GM23338 (cell line): Measurements from ENCODE around the gene ATP7A.

ENCODE experiments used
- CREB1 ChIP-seq: fragments of 250-450 bp; sonication (Bioruptor Pico); IDR thresholded peaks from 2 replicates; pipeline ENCODE4 v1.5.0; 2020; ENCODE audit warnings: low read depth, mild to moderate bottlenecking, moderate library complexity
- EZH2 ChIP-seq: fragments of 200-600 bp; sonication (generic); IDR thresholded peaks from one replicate; pipeline ENCODE4 v1.8.0; 2017; ENCODE audit warnings: antibody characterized with exemption, mild to moderate bottlenecking, low read depth; ENCODE audit not compliant: unreplicated experiment
- JUNB ChIP-seq: IDR thresholded peaks from one replicate; pipeline ENCODE4 v1.6.1; 2016; ENCODE audit warnings: antibody characterized with exemption; ENCODE audit not compliant: unreplicated experiment
- POLR2AphosphoS5 ChIP-seq: IDR thresholded peaks from 2 replicates; pipeline ENCODE4 v1.6.1; 2016; ENCODE audit warnings: antibody characterized with exemption, low read depth
- TF ChIP-seq, protein P1 (sequence below), 2 experiments: fragments of 200-600 bp in 1 of 2; sonication (generic) in 1 of 2; conservative IDR thresholded peaks; 2 replicates each; pipeline versions ENCODE4 v1.5.1 to v1.6.1; 2016 to 2017; ENCODE audit warnings: antibody characterized with exemption in 2 of 2, low read depth in 2 of 2, mild to moderate bottlenecking in 2 of 2, moderate library complexity in 1 of 2
- TF ChIP-seq, protein P2 (sequence below): IDR thresholded peaks from 2 replicates; pipeline ENCODE4 v1.6.1; 2016; ENCODE audit warnings: antibody characterized with exemption

DNA sequence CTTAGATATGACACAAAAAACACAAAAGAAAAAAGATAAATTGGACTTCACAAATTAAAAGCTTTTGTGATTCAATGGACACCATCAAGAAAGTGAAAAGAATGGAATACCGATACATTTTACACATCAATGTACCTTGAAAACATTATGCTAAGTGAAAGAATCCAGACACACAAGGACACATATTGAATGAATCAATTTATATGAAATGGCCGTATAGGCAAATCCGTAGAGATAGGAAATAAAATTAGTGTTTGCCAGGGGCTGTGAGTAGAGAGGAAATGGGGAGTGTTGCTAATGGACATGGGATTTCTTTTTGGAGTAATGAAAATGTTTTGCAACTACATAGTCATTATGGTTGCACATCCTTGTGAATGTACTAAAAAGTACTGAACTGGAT lies 55.9 kb downstream of the ATP7A start:
- TF ChIP-seq, protein P1, sequence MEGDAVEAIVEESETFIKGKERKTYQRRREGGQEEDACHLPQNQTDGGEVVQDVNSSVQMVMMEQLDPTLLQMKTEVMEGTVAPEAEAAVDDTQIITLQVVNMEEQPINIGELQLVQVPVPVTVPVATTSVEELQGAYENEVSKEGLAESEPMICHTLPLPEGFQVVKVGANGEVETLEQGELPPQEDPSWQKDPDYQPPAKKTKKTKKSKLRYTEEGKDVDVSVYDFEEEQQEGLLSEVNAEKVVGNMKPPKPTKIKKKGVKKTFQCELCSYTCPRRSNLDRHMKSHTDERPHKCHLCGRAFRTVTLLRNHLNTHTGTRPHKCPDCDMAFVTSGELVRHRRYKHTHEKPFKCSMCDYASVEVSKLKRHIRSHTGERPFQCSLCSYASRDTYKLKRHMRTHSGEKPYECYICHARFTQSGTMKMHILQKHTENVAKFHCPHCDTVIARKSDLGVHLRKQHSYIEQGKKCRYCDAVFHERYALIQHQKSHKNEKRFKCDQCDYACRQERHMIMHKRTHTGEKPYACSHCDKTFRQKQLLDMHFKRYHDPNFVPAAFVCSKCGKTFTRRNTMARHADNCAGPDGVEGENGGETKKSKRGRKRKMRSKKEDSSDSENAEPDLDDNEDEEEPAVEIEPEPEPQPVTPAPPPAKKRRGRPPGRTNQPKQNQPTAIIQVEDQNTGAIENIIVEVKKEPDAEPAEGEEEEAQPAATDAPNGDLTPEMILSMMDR (conservative IDR thresholded peaks at IDR 0.05; ENCODE audit: low read depth in 2 of 2), result no peak
- TF ChIP-seq POLR2AphosphoS5, result no peak
- no peak for TF ChIP-seq EZH2
- no peak for TF ChIP-seq JUNB
- no peak for TF ChIP-seq CREB1 (CRISPR knock-in tag)
- TF ChIP-seq, protein P2, sequence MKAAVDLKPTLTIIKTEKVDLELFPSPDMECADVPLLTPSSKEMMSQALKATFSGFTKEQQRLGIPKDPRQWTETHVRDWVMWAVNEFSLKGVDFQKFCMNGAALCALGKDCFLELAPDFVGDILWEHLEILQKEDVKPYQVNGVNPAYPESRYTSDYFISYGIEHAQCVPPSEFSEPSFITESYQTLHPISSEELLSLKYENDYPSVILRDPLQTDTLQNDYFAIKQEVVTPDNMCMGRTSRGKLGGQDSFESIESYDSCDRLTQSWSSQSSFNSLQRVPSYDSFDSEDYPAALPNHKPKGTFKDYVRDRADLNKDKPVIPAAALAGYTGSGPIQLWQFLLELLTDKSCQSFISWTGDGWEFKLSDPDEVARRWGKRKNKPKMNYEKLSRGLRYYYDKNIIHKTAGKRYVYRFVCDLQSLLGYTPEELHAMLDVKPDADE, result no peak
